DMS153 treated with DMSO at 0.1 percent for 48 hours (cell line): ENCODE results near the gene FIBP.
"Not testable (repeated sequence)": the region's sequence is repeated elsewhere in the genome, so short reads cannot be mapped to it uniquely, and the experiment has no call there.

ENCODE experiments used
- DNase-seq: peaks from one replicate; lab custom pipeline; 2025; ENCODE audit not compliant: unreplicated experiment; lab: John Stamatoyannopoulos, UW

Gene FIBP

GRCh38 chr11:65915101-65915820 lies 27.0 kb upstream of the FIBP start:
- no peak for DNase-seq

- DNase-seq = no peak
Measured at GRCh38 chr11:65912845-65913244, 24.6 kb upstream of the FIBP start.

GRCh38 chr11:65911682-65912568 lies 23.7 kb upstream of the FIBP start:
- DNase-seq = peak; percentile 42

- DNase-seq = no peak
Measured at GRCh38 chr11:65907878-65908277, 19.6 kb upstream of the FIBP start.

GRCh38 chr11:65906602-65907001 lies 18.3 kb upstream of the FIBP start:
- DNase-seq = no peak

GRCh38 chr11:65903715-65904114 lies 15.4 kb upstream of the FIBP start:
- DNase-seq = no peak

- no peak for DNase-seq
Measured at GRCh38 chr11:65903068-65903481, 14.8 kb upstream of the FIBP start.

- DNase-seq = no peak
Measured at GRCh38 chr11:65900899-65901180, 12.6 kb upstream of the FIBP start.

GRCh38 chr11:65900125-65900898 lies 12.0 kb upstream of the FIBP start, which contains the start of gene FOSL1:
Gene FOSL1 (minus strand): TSS chr11:65900388. CDS start chr11:65900339, 49 bp downstream.
- DNase-seq = peak; percentile 56

GRCh38 chr11:65899356-65900124 lies 11.3 kb upstream of the FIBP start:
- DNase-seq = no peak

GRCh38 chr11:65898656-65899355 lies 10.5 kb upstream of the FIBP start:
- no peak for DNase-seq

- no peak for DNase-seq
Measured at GRCh38 chr11:65897020-65897471, 8.8 kb upstream of the FIBP start.

GRCh38 chr11:65896034-65896999 lies 8.0 kb upstream of the FIBP start:
- DNase-seq = no peak

GRCh38 chr11:65895482-65895981 lies 7.3 kb upstream of the FIBP start:
- no peak for DNase-seq

GRCh38 chr11:65894034-65894591 lies 5.8 kb upstream of the FIBP start:
- DNase-seq = no peak

GRCh38 chr11:65892661-65893317 lies 4.5 kb upstream of the FIBP start:
- no peak for DNase-seq

GRCh38 chr11:65892137-65892540 lies 3.9 kb upstream of the FIBP start:
- DNase-seq = not testable (repeated sequence)
